A549 (cell line): Measurements from ENCODE around the gene PODNL1. TPM values are rescaled to one million over a fixed set of nuclear protein-coding genes. Genes with fewer than 3 reads are reported as not detected.

Experiments
- ATAC-seq, 2 experiments: fragments of 200-7000 bp in 1 of 2; fragments of >200 bp in 1 of 2; cut with Nextera tagmentation in 1 of 2; cut with Tn5 transposase in 1 of 2; 3 replicates each; pipeline versions ENCODE4 v1.8.0 to v1.9.1; 2018 to 2020; ENCODE audit warnings: mild to moderate bottlenecking in 1 of 2, moderate library complexity in 1 of 2
- CTCF ChIA-PET: fragments of 300-600 bp; sonication (Branson Sonifier 250); formaldehyde crosslinking; extraction: SDS; loops from one replicate; lab custom pipeline; 2021; ENCODE audit warnings: antibody characterized with exemption, inconsistent platforms; lab: Yijun Ruan, JAX
- POLR2A ChIA-PET: fragments of 350-600 bp; formaldehyde crosslinking; extraction: SDS; loops from one replicate; lab custom pipeline; 2021; ENCODE audit warnings: antibody characterized with exemption, inconsistent platforms; lab: Yijun Ruan, JAX
- DNase-seq, 2 experiments: peaks; one replicate each; pipeline versions ENCODE4 v3.0.0 to v3.0.0-alpha.2; 2011 to 2016; ENCODE audit warnings: low read depth in 1 of 2, low spot score in 1 of 2
- FAIRE-seq: peaks from 2 replicates; lab custom pipeline; 2011; peaks lifted over from hg19 to GRCh38; lab: Jason Lieb, UNC
- H3K27ac ChIP-seq, 2 experiments: fragments of >200 bp; sonication (Bioruptor Twin); formaldehyde crosslinking; 3 replicates each; pipeline ENCODE4 v1.5.1; 2016 to 2017
- H3K4me1 ChIP-seq: fragments of >200 bp; sonication (Bioruptor Twin); formaldehyde crosslinking; 3 replicates; pipeline ENCODE4 v1.6.1; 2016
- H3K4me2 ChIP-seq: fragments of >200 bp; sonication (Bioruptor Twin); formaldehyde crosslinking; 3 replicates; pipeline ENCODE4 v1.6.1; 2016
- H3K4me3 ChIP-seq: fragments of >200 bp; sonication (Bioruptor Twin); formaldehyde crosslinking; 3 replicates; pipeline ENCODE4 v1.5.1; 2016
- H3K9me3 ChIP-seq: fragments of >200 bp; sonication (Bioruptor Twin); formaldehyde crosslinking; 3 replicates; pipeline ENCODE4 v1.6.1; 2016
- BCL3 ChIP-seq: fragments of >200 bp; sonication (Bioruptor Twin); formaldehyde crosslinking; IDR thresholded peaks from 3 replicates; pipeline ENCODE4 v1.6.1; 2016
- CBX8 ChIP-seq: fragments of 200-600 bp; sonication (generic); IDR thresholded peaks from 2 replicates; pipeline ENCODE4 v1.6.1; 2016
- CEBPB ChIP-seq, 2 experiments: fragments of >200 bp in 1 of 2; sonication (Bioruptor Twin) in 1 of 2; formaldehyde crosslinking in 1 of 2; IDR thresholded peaks; 2 replicates each; pipeline ENCODE4 v1.6.1; 2012 to 2016
- CHD2 ChIP-seq: fragments of 150-350 bp; IDR thresholded peaks from 2 replicates; pipeline ENCODE4 v1.6.1; 2014; ENCODE audit warnings: low read length; ENCODE audit not compliant: partially characterized antibody
- CTCF ChIP-seq: fragments of >200 bp; sonication (Bioruptor Twin); formaldehyde crosslinking; IDR thresholded peaks from 3 replicates; pipeline ENCODE4 v1.5.1; 2016
- FOXS1 ChIP-seq: fragments of 250-450 bp; sonication (Bioruptor Pico); IDR thresholded peaks from 2 replicates; pipeline ENCODE4 v1.5.0; 2020; ENCODE audit warnings: mild to moderate bottlenecking, moderate library complexity
- HDAC2 ChIP-seq: fragments of 200-600 bp; sonication (generic); IDR thresholded peaks from 2 replicates; pipeline ENCODE4 v1.6.1; 2016
- HES2 ChIP-seq: fragments of >200 bp; sonication (Bioruptor Twin); formaldehyde crosslinking; IDR thresholded peaks from 2 replicates; pipeline ENCODE4 v1.6.1; 2016
- JUN ChIP-seq, 2 experiments: fragments of >200 bp; sonication (Bioruptor Twin); formaldehyde crosslinking; IDR thresholded peaks; 2 replicates in 1 of 2; 3 replicates in 1 of 2; pipeline ENCODE4 v1.6.1; 2016 to 2017
- JUNB ChIP-seq: fragments of >200 bp; sonication (Bioruptor Twin); formaldehyde crosslinking; IDR thresholded peaks from 2 replicates; pipeline ENCODE4 v1.6.1; 2016
- MAFK ChIP-seq: fragments of 450-650 bp; IDR thresholded peaks from 2 replicates; pipeline ENCODE4 v1.6.1; 2014; ENCODE audit not compliant: partially characterized antibody
- MAX ChIP-seq: IDR thresholded peaks from 2 replicates; pipeline ENCODE4 v1.6.1; 2012
- NFE2L2 ChIP-seq: fragments of 150-350 bp; conservative IDR thresholded peaks from 2 replicates; pipeline ENCODE4 v1.6.1; 2014; ENCODE audit warnings: low read length
- PBX3 ChIP-seq: IDR thresholded peaks from 2 replicates; pipeline ENCODE4 v1.6.1; 2012
- POLR2A ChIP-seq: IDR thresholded peaks from 2 replicates; pipeline ENCODE4 v1.6.1; 2012; ENCODE audit warnings: mild to moderate bottlenecking, low read length
- RCOR1 ChIP-seq: fragments of 150-350 bp; IDR thresholded peaks from 2 replicates; pipeline ENCODE4 v1.6.1; 2014; ENCODE audit warnings: antibody characterized with exemption, low read length, low read depth
- RNF2 ChIP-seq: fragments of 200-600 bp; sonication (generic); IDR thresholded peaks from 2 replicates; pipeline ENCODE4 v1.6.1; 2016; ENCODE audit warnings: low read depth, mild to moderate bottlenecking, antibody characterized with exemption, moderate library complexity, borderline replicate concordance
- TFCP2L1 ChIP-seq: fragments of 250-450 bp; sonication (Bioruptor Pico); IDR thresholded peaks from 2 replicates; pipeline ENCODE4 v1.5.0; 2021; ENCODE audit warnings: mild to moderate bottlenecking
- USF2 ChIP-seq: fragments of 450-650 bp; IDR thresholded peaks from 2 replicates; pipeline ENCODE4 v1.6.1; 2014; ENCODE audit warnings: antibody characterized with exemption
- ZSCAN20 ChIP-seq: fragments of 250-450 bp; sonication (Bioruptor Pico); IDR thresholded peaks from 2 replicates; pipeline ENCODE4 v1.8.0; 2022; ENCODE audit warnings: mild to moderate bottlenecking, moderate library complexity
- WGBS: methylation state at CpG from one replicate; pipeline ENCODE4 v1.1.6; 2017; ENCODE audit errors: missing lambda C conversion rate; 5-methylcytosine and 5-hydroxymethylcytosine counted together
- polyA plus RNA-seq, 4 experiments: library from polyadenylated mRNA; depleted of rRNA in 3 of 4; stranded (reverse); fragments of >200 nt; fragmentation: RNase III in 1 of 4; extraction: RNeasy Plus Mini Kit Qiagen cat#74134 plus additional on column Dnase treatment in 1 of 4; gene quantifications; 2 replicates in 3 of 4; 3 replicates in 1 of 4; pipeline ENCODE4 v1.2.3, GENCODE V29; 2011 to 2017

The PODNL1 gene
- polyA plus RNA-seq, 2 of the 4 experiments (the other 2 are of a cell fraction), result 0.79 to 1.3 TPM

- ChIA-PET CTCF (interaction anchor here (0.5 to 2.1 kb wide), 4 partner anchors 151 to 193 kb away, joined by 3 to 6 read pairs (median 4); no protein-coding TSS in a partner anchor), POLR2A (no interaction called here)
- no peak for TF ChIP-seq JUN (IDR thresholded peaks at IDR 0.05)
- no peak for TF ChIP-seq FOXS1 (CRISPR knock-in tag)
- TF ChIP-seq USF2, result no peak
- TF ChIP-seq CTCF, result no peak
- no peak for TF ChIP-seq HES2
- TF ChIP-seq MAFK, result no peak
- TF ChIP-seq TFCP2L1 (CRISPR knock-in tag), result no peak
- no peak for TF ChIP-seq RCOR1
- no peak for TF ChIP-seq POLR2A
- TF ChIP-seq JUNB, result no peak
- TF ChIP-seq PBX3, result no peak
- TF ChIP-seq MAX, result no peak
- TF ChIP-seq BCL3, result no peak
- TF ChIP-seq RNF2, result no peak
- TF ChIP-seq CBX8, result no peak
- no peak for TF ChIP-seq NFE2L2
- no peak for TF ChIP-seq ZSCAN20 (CRISPR knock-in tag)
- no peak for TF ChIP-seq CHD2
- no peak for TF ChIP-seq HDAC2
- 80% methylated on average over 13 of the region's 26 CpGs for WGBS
- H3K9me3 ChIP-seq, result no peaks in the 10 kb centered on the region
- H3K4me3 ChIP-seq, result no peak overlapping the region
- H3K27ac ChIP-seq, result no peak overlapping the region
- H3K4me1 ChIP-seq, result peaks cover 13% of the 10 kb centered on the region
- H3K4me2 ChIP-seq, result no peak overlapping the region
- ATAC-seq (no peak), DNase-seq (no peak), FAIRE-seq (no peak)
Observed at GRCh38 chr19:13884726-13885591, 53.3 kb downstream of the PODNL1 start.

GRCh38 chr19:13883516-13884064, 54.6 kb downstream of the PODNL1 start:
- DNase-seq (no peak), FAIRE-seq (no peak)
- Histone ChIP-seq H3K4me1 (peaks cover 13% of the 10 kb centered on the region), H3K4me3 (no peak overlapping the region)
- TF ChIP-seq CEBPB (IDR thresholded peaks at IDR 0.05), result no peak
- TF ChIP-seq, all 56 proteins: peak for 0
- WGBS, result 88% methylated on average over 8 of the region's 10 CpGs
- ChIA-PET CTCF (interaction anchor here (0.6 to 3.6 kb wide), 7 partner anchors 19 to 231 kb away, joined by 3 to 30 read pairs (median 4); partner anchors contain the start of gene MISP3), POLR2A (interaction anchor here (2.2 kb wide), 1 partner anchor 189 kb away, joined by 5 read pairs; the partner anchor contains the start of gene MISP3)
- H3K27ac ChIP-seq, result peak overlapping the region in 1 of 2 experiments; percentile 48; a peak in 1 of 6 replicates
- no peaks in the 10 kb centered on the region for H3K9me3 ChIP-seq
- no peak for ATAC-seq
- no peak overlapping the region for H3K4me2 ChIP-seq
